HL-60 (cell line): Measurements from ENCODE around the gene INSM1.

Experiments used
- CTCF ChIP-seq: IDR thresholded peaks from one replicate; pipeline ENCODE4 v1.5.1; 2011; ENCODE audit warnings: low read length, control low read depth, inconsistent platforms; ENCODE audit not compliant: insufficient read depth
- GABPA ChIP-seq: IDR thresholded peaks from 2 replicates; pipeline ENCODE4 v1.6.1; 2012; ENCODE audit warnings: low read depth
- POLR2AphosphoS5 ChIP-seq: IDR thresholded peaks from 2 replicates; pipeline ENCODE4 v1.6.1; 2012; ENCODE audit warnings: low read depth
- REST ChIP-seq: IDR thresholded peaks from 2 replicates; pipeline ENCODE4 v1.6.1; 2012; ENCODE audit warnings: low read depth; ENCODE audit not compliant: insufficient replicate concordance
- SPI1 ChIP-seq: IDR thresholded peaks from 2 replicates; pipeline ENCODE4 v1.6.1; 2012; ENCODE audit warnings: low read depth, mild to moderate bottlenecking, borderline replicate concordance

GRCh38 chr20:20391115-20391514 is 23.2 kb downstream of the INSM1 start:
- TF ChIP-seq GABPA (no peak), CTCF (no peak), POLR2AphosphoS5 (no peak), SPI1 (no peak), REST (no peak)
